HK-2 (cell line): ENCODE results near the gene STX5.
"Not testable (repeated sequence)": the region's sequence is repeated elsewhere in the genome, so short reads cannot be mapped to it uniquely, and the experiment has no call there.

Source experiments
- DNase-seq: peaks from one replicate; pipeline ENCODE4 v3.0.0-alpha.2; 2018; ENCODE audit not compliant: unreplicated experiment

Gene STX5

DNA sequence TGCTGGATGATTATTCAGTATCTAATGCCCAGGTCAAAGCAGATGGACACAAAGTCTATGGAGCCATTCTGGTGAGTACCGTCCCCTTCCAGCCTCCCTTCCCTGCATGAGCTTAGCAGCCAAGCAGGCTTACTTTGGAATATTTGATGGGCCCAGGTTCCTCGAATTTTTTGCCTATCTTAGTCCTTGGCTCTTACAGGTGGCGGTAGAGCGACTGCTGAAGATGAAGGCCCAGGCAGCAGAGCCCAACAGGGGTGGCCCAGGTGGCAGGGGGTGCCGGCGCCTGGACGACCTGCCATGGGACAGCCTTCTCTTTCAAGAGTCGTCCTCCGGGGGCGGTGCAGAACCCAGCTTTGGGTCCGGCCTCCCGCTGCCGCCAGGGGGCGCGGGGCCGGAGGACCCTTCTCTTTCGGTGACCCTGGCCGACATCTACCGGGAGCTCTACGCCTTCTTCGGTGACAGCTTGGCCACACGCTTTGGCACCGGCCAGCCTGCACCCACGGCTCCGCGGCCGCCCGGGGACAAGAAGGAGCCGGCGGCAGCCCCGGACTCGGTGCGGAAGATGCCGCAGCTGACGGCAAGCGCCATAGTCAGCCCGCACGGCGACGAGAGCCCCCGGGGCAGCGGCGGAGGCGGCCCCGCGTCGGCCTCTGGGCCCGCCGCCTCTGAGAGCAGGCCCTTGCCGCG lies 45.4 kb downstream of the STX5 start:
- peak; percentile 80 for DNase-seq

- DNase-seq = no peak
Observed at GRCh38 chr11:62782753-62783152, 49.1 kb downstream of the STX5 start.

- no peak for DNase-seq
Observed at GRCh38 chr11:62778441-62778840, 53.4 kb downstream of the STX5 start.

DNA sequence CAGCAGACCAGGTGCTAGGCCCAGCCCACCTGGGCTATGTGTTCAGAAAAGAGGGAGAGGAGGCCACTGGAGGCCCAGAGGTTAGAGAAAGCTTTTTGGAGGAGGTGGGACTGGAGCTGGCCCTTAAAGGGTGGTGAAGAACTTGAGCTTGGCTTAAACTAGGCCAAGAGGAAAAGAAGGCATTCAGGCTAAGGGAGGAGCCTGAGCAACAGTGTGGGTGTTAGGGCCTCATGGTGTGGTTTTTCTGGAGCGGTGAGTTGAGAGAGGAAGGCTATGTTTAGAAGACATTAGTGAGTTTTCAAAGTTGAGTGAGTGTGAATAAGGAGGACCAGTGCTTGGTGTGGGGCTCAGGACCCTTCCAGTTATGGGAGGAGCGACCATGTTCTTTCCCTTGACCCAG lies 54.5 kb downstream of the STX5 start:
- DNase-seq = no peak

DNA sequence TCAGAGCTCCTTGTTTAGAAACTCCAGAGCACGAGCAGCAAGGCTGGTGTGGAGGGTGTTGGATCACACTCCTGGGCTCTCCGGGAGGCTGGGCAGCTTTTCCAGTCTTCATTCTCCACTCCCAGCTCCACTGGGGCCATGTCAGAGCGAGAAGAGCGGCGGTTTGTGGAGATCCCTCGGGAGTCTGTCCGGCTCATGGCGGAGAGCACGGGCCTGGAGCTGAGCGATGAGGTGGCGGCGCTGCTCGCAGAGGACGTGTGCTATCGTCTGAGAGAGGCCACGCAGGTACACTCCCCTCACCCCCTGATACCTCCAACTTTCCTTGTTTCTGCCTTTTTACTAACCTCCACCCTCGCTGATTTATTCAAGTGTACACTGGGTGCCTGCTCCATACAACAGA lies 56.2 kb downstream of the STX5 start:
- DNase-seq = no peak

DNA sequence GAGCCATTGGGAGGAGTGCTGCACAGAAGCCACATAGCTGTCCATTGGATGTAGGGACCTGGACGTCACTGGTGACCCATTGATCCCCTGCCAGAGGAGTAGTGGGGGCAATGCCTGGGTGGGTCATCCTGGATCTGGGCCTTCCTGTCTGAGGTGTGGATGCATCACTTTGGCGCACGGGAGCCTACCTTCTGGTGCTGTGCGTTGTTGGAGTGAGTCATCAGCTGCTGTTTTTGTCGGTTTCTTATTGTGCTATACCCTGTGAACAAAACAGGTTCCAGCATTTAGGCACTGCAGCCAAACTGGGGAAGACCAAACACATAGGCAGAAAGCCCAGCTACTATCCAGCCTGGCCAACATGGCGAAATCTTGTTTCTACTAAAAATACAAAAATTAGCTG lies 57.4 kb downstream of the STX5 start:
- DNase-seq = no peak

GRCh38 chr11:62771144-62772021 lies 60.5 kb downstream of the STX5 start, which contains the start of gene TAF6L:
Gene TAF6L, plus strand, starts transcription at chr11:62771396. Its CDS starts 4,388 bp downstream, at chr11:62775784.
- peak; percentile 93 for DNase-seq

GRCh38 chr11:62770778-62771143 lies 61.1 kb downstream of the STX5 start:
- DNase-seq = no peak

GRCh38 chr11:62760867-62761227 lies 71.0 kb downstream of the STX5 start:
- DNase-seq = not testable (repeated sequence)

GRCh38 chr11:62757846-62758788 lies 73.7 kb downstream of the STX5 start:
- no peak for DNase-seq
